AG09319 (cell line): ENCODE results near the gene CAPSL.
"Not testable (repeated sequence)": the region's sequence is repeated elsewhere in the genome, so short reads cannot be mapped to it uniquely, and the experiment has no call there.

ENCODE experiments used
- DNase-seq: peaks from one replicate; pipeline ENCODE4 v3.0.0-alpha.2; 2010; ENCODE audit warnings: low read depth; ENCODE audit errors: extremely low read depth
- TF ChIP-seq, protein P1 (sequence below): IDR thresholded peaks from 2 replicates; pipeline ENCODE4 v1.5.1; 2011; ENCODE audit warnings: low read depth, mild to moderate bottlenecking, inconsistent platforms, low read length, moderate library complexity

Gene CAPSL

DNA sequence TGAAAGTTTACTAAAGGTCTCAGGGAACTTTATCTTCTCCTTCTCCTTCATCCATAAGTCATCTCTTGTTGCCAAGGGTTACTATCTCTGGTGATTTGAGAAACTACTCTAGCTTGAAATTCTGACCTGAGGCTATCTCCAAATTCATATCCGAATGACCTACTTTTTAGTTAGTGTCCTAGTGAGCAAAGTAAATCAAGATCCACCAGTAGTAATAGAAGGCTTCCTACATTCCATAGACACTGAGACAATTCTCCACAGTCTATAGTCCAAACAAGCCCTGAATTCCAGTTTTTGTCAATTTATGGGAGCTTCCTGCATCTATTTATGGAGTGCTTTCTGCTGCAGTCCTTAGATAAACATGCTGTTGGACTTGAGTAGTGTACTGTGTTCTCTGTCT lies 76.7 kb downstream of the CAPSL start:
- TF ChIP-seq, protein P1, sequence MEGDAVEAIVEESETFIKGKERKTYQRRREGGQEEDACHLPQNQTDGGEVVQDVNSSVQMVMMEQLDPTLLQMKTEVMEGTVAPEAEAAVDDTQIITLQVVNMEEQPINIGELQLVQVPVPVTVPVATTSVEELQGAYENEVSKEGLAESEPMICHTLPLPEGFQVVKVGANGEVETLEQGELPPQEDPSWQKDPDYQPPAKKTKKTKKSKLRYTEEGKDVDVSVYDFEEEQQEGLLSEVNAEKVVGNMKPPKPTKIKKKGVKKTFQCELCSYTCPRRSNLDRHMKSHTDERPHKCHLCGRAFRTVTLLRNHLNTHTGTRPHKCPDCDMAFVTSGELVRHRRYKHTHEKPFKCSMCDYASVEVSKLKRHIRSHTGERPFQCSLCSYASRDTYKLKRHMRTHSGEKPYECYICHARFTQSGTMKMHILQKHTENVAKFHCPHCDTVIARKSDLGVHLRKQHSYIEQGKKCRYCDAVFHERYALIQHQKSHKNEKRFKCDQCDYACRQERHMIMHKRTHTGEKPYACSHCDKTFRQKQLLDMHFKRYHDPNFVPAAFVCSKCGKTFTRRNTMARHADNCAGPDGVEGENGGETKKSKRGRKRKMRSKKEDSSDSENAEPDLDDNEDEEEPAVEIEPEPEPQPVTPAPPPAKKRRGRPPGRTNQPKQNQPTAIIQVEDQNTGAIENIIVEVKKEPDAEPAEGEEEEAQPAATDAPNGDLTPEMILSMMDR: no peak
- no peak for DNase-seq

DNA sequence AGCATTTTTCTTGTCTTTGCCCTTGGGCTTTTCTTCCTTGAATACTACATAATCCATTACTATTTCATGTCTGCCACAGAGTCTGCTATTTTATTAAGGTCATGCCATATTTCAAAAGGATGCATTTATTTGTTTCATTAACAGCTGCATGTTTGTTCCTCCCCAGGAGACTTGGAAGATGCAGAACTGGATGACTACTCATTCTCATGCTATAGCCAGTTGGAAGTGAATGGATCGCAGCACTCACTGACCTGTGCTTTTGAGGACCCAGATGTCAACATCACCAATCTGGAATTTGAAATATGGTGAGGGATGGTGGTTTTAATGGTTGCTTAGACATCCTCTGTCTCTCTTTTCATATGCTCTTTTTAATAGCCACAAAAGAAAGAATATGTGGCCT lies 77.7 kb downstream of the CAPSL start:
- no peak for DNase-seq

DNA sequence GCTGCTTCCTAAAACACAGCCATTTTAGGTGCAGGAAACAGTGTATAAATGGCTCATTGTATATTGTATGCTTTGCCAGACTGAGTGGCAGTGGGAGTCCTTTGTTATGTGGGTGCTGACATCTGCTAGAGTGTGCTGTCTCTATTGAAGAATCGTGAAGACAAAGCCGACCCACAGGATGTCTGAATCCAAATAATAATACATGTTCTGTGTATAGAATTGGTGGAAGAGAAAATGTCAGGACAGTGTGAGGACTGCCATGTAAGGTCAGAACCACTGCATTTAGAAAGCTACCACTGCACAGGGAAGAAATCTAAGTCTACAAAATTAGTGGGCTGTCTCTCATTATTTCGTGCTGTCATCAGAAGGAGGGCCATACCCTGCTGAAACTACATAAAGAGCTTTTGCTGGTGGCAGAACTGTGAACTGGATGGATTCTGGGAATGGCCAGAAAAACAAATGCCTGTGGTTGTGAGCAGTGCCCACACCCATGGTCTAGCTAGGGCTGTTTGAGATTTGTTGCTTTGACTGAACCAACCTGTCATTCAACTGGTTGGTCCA lies 79.2 kb downstream of the CAPSL start:
- no peak for DNase-seq
- TF ChIP-seq, protein P1: no peak

More for the DNA sequence above, 77.7 kb downstream of the CAPSL start:
- TF ChIP-seq, protein P1: no peak

DNA sequence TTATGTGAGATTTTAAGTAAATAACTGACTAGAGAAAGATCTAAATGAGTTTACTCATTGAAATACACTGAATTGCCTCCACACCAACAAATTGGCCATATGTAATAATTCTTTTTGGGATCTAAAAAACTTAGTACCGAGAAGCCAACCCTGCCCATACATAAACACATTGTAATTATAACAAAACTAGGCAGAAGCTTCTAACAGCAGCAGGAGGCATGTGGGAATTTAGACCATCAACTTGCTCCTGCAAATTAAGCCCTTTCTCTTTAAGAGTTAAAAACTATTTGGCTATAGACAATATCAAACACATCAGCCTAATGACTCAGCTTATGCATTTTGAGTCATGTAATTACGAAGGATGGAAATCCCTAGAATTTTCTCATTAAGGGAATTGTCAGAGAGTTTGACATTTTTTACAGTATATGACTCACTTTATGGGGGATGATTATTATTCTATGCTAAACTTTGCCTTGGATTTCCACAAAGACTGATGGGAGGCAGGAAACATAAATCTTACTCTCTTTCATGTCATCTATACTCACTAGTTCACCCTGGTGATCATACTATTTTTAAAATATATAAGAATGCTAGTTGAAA lies 80.7 kb downstream of the CAPSL start:
- TF ChIP-seq, protein P1: no peak
- no peak for DNase-seq

DNA sequence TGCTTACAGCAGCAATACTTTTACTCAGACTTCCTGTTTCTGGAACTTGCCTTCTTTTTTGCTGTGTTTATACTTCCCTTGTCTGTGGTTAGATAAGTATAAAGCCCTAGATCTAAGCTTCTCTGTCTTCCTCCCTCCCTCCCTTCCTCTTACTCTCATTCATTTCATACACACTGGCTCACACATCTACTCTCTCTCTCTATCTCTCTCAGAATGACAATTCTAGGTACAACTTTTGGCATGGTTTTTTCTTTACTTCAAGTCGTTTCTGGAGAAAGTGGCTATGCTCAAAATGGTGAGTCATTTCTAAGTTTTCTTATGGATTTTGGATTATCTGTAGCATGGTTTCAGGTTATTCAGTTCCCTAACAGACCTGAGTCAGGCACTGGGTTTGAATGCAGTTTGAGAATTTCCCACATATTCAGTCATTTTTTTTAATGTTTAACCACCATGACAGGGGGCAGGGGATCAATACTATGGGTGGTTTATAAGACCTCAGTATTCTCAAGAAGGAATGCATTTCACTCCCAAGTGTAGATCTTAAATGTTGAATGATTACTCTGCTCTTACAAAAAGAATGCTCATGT lies 81.6 kb downstream of the CAPSL start, which contains the start of gene IL7R:
Gene IL7R, plus strand, starts transcription at position 127 of the 587 bp plus-strand sequence. Its CDS starts 87 bp downstream, at position 214.
- TF ChIP-seq, protein P1: no peak
- DNase-seq: no peak

DNA sequence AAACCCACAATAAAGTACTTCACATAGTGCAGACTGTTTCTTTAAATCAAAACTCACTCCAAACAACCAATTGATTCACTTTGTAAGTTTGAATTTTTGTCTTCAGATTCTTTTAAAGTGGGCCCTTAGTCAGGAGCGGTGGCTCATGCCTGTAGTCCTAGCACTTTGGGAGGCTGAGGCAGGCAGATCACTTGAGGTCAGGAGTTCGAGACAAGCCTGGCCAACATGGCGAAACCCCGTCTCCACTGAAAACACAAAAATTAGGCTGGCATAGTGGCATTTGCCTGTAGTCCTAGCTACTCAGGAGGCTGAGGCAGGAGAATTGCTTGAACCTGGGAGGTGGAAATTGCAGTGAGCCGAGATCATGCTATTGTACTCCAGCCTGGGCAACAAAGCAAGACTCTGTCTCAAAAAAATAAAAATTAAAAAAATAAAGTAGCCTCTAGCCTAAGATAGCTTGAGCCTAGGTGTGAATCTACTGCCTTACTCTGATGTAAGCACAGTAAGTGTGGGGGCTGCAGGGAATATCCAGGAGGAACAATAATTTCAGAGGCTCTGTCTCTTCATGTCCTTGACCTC lies 82.1 kb downstream of the CAPSL start:
- DNase-seq: not testable (repeated sequence)

DNA sequence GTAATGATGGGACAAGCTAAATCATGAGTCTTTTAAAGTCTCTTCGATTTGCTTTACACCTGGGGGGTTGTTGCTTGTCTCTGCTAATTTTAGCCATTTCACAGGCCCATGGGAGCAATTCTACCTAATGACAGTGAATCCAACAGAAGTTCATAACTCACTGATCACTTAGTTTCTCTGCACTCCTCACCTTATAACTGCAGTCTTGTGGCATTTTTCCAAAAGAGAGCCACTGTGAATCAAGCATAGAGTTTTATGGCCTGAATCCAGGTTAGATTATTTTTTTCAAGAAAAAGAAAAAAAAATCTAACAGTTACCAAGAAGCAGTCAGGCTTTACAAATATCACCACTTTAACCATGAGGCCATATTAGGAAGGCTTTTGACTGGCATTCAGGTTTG lies 83.2 kb downstream of the CAPSL start:
- DNase-seq: no peak
- TF ChIP-seq, protein P1: no peak
